Skeletal muscle satellite cell (primary cell): Measurements from ENCODE around the gene SLCO2A1.
A peak's percentile ranks its signal among the peaks of the same experiment; 100 is the strongest.

ENCODE experiments used
- H3K27me3 ChIP-seq: 2 replicates; pipeline ENCODE4 v1.7.0; 2013; ENCODE audit warnings: low read length; ENCODE audit not compliant: control insufficient read depth, insufficient read depth
- H3K36me3 ChIP-seq: 2 replicates; pipeline ENCODE4 v1.7.0; 2013; ENCODE audit warnings: mild to moderate bottlenecking, control low read depth, low read length; ENCODE audit not compliant: insufficient read depth
- H3K4me1 ChIP-seq: 2 replicates; pipeline ENCODE4 v1.7.0; 2013; ENCODE audit warnings: low read length; ENCODE audit not compliant: control insufficient read depth, insufficient read depth
- H3K4me2 ChIP-seq: 2 replicates; pipeline ENCODE4 v1.7.0; 2013; ENCODE audit warnings: mild to moderate bottlenecking, low read length
- H3K4me3 ChIP-seq: 2 replicates; pipeline ENCODE4 v1.7.0; 2013; ENCODE audit warnings: low read length
- H3K9ac ChIP-seq: 2 replicates; pipeline ENCODE4 v1.7.0; 2013; ENCODE audit warnings: mild to moderate bottlenecking, low read depth, low read length, moderate library complexity
- H3K9me3 ChIP-seq: replicated peaks from 2 replicates; pipeline ENCODE4 v1.7.0; 2013; ENCODE audit warnings: mild to moderate bottlenecking, control low read depth, low read length

SLCO2A1 gene

DNA sequence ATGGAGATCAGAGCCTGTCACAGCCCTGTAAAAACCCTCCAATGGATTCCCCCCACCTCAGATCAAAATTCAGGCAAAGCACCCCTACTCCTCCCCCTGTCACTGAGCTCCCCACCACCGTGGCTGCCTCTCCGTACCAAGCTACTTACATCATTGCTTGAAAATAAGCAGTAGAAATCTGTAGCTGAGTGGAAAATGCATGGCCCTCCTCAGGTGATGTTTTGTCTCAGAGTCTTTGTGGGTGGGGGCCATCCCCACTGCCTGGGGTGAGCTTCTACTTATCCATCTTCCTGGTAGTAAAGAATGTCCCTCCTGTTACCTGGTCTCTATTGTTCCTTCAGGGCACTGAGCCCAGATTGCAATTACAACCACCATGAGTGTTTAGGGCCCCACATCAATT is 34.5 kb downstream of the SLCO2A1 start:
- Histone ChIP-seq H3K9me3 (no peaks in the 10 kb centered on the region), H3K4me2 (no peak overlapping the region), H3K27me3 (peaks cover 5% of the 10 kb centered on the region), H3K4me3 (no peak overlapping the region), H3K4me1 (peaks cover 7% of the 10 kb centered on the region), H3K9ac (no peak overlapping the region), H3K36me3 (no peaks in the 10 kb centered on the region)

DNA sequence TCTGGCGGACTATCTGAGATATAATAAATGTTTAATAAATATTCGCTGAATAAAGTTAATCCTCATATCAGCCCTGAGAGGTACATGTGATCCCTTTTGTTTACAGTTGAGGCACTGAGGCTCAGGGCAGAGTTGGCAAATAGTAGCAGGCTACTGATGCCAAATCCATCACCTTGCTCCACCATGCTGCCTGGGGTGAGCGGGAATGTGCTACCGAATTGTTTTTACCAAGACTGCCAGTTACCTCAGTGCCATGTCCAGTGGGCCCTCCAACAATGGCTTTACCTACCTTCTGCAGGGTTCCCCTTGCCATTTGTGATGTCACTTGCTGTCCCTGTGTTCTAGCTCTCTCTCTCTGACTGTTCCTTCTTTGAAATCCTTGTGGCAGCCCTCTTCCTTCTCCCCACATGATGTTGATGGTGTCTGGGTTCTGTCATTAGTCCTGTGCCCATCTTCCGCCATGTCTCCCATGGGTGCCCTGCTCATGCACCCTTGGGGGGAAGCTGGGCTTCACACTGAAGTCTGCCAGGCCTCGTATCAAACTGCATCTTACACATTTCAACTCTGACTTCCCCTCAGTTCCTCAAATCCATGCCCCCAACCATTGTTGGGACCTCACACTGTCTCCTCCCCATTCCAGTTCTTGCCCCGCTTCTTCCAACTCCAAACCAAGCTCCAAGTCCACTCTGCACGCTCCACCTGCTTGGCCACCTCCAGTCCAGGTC is 35.4 kb downstream of the SLCO2A1 start:
- Histone ChIP-seq H3K27me3 (peaks cover 5% of the 10 kb centered on the region), H3K9me3 (no peaks in the 10 kb centered on the region), H3K36me3 (no peaks in the 10 kb centered on the region), H3K4me1 (peaks cover 7% of the 10 kb centered on the region), H3K4me2 (no peak overlapping the region), H3K9ac (no peak overlapping the region), H3K4me3 (no peak overlapping the region)

DNA sequence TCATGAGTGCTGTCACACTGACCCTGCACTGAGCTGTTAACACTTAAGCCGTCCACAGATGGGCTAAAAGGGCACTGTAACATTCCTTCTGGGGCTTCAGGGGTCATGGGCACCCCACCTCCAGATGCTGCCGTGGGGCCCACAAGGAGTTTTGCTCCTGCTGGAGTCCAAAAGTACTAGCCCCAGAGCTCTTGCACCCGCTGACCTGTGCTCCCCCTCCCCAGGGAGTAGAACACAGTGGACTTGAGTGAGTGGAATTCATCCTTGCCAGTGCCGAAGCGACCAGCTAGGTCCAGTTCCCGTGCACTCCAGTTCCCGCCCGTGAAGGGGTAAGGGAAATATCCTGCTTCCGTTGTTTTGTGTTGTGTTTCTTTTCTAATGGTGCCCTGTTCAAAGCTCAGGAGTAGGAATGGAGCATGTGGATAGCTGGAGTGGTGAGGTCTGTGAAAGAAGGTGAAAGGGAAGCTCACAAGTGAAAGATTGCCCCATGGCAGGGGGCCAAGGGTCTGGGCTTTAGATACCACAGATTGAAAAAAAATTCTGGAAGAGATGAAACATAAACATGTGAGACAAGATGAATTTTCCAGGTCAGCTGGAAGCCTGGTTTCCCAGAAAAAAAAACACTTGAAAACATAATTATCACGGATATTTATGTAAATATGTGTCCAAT is 36.6 kb downstream of the SLCO2A1 start:
- Histone ChIP-seq H3K4me3 (no peak overlapping the region), H3K9me3 (no peaks in the 10 kb centered on the region), H3K9ac (no peak overlapping the region), H3K4me1 (peaks cover 7% of the 10 kb centered on the region), H3K27me3 (peaks cover 5% of the 10 kb centered on the region), H3K4me2 (no peak overlapping the region), H3K36me3 (no peaks in the 10 kb centered on the region)

DNA sequence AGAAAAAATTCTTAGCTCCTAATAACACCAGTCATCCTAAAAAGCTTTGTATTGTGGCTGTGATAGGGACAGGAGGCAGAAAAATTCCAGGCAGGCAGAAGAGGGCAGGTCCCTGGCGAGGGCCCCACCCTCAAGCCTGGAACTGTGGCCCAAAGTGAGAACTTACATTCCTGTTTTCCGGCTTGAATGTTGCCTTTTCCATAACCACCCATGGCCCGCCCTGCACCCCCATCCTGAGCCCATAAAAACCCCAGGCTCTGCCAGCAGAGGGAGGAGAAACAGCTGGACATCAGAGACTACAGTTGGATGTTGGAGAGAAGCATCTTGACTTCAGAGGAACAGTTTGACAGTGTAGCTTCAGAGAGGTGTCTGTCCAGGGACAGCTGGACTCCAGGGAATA is 37.3 kb downstream of the SLCO2A1 start:
- Histone ChIP-seq H3K9me3 (no peaks in the 10 kb centered on the region), H3K4me3 (no peak overlapping the region), H3K9ac (no peak overlapping the region), H3K4me2 (no peak overlapping the region), H3K4me1 (peaks cover 7% of the 10 kb centered on the region), H3K36me3 (no peaks in the 10 kb centered on the region), H3K27me3 (peaks cover 5% of the 10 kb centered on the region)

DNA sequence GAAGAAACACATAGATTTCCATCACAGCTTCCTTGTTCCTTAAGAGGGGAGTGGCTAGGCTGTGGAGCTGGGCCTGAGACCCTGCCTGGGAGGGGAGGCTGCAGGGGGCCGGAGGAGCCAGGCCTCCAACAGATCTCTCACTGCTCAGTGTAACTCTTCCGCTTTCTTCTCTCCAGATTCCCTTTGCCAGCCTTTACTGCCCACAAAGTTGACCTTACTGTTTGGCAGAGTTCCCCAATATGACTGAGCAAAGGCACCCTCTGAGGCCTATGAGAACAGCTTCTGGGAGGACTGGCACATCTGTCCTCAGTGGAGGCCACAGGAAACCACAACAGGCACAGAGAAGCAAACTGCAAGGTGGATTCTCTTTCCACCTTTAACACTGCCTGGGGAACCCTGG is 38.1 kb downstream of the SLCO2A1 start:
- no peaks in the 10 kb centered on the region for H3K36me3 ChIP-seq
- no peaks in the 10 kb centered on the region for H3K27me3 ChIP-seq
- H3K4me1 ChIP-seq, result peaks cover 7% of the 10 kb centered on the region
- no peak overlapping the region for H3K9ac ChIP-seq
- no peak overlapping the region for H3K4me3 ChIP-seq
- H3K4me2 ChIP-seq, result peak overlapping the region; percentile 15
- H3K9me3 ChIP-seq, result no peaks in the 10 kb centered on the region

DNA sequence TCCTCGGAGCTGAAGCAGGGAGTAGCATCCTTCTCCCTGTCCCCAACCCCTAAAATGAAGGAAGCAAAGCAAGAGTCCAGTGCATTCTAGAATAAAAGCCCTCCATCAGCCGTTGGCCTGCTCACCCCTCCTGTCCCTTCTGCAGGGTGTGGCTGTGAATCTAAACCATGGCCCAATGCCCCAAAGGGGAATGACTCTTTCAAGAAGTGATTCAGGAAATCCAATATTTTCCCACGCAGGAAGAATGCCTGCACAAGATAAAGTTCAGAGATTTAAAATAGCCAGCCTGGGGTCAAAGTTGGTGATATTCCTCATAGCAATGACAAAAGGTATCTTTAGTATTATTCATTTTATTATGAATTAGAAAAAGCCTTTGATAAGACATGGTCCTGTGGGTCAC is 38.5 kb downstream of the SLCO2A1 start:
- H3K9ac ChIP-seq, result no peak overlapping the region
- no peaks in the 10 kb centered on the region for H3K36me3 ChIP-seq
- no peaks in the 10 kb centered on the region for H3K27me3 ChIP-seq
- H3K9me3 ChIP-seq, result no peaks in the 10 kb centered on the region
- H3K4me2 ChIP-seq, result peak overlapping the region; percentile 15
- no peak overlapping the region for H3K4me3 ChIP-seq
- H3K4me1 ChIP-seq, result peaks cover 7% of the 10 kb centered on the region

DNA sequence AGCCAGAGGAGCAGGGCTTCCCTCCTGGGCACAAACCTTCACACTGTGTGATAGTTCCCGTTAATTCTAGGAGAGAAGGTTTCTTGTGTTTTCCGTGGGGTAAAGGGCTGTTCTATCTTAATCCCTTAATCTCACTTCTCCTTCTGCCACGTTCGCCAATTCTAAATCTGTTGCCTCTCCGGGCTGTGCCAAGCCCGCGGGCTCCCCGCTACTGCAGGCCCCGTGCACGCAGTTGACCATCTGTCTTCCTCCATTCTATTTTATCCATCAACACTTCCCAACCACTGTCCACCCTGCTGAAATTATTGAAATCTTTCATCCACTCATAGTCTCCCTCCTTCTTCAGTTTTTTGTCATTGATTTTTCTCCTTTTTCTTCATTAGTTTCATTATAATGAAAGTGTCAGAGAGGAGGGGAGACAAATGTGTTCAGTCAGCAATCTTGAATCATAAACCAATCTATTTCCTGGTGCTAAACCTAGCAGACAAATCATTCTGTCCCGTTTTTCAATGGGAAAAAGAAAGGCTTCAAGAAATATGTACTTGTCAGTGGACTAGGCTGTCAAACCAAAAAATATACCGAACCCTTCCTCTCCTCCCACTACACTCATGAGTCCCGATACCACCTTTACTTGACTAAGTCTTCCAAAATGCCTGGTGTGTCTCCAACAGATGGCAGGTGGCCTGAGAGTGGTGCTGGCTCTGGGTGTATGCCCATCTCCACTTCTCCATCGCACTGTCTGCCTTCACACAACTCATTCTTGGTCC is 39.6 kb downstream of the SLCO2A1 start:
- Histone ChIP-seq H3K4me3 (no peak overlapping the region), H3K36me3 (no peaks in the 10 kb centered on the region), H3K4me1 (peaks cover 7% of the 10 kb centered on the region), H3K27me3 (no peaks in the 10 kb centered on the region), H3K9ac (no peak overlapping the region), H3K4me2 (no peak overlapping the region), H3K9me3 (no peaks in the 10 kb centered on the region)

DNA sequence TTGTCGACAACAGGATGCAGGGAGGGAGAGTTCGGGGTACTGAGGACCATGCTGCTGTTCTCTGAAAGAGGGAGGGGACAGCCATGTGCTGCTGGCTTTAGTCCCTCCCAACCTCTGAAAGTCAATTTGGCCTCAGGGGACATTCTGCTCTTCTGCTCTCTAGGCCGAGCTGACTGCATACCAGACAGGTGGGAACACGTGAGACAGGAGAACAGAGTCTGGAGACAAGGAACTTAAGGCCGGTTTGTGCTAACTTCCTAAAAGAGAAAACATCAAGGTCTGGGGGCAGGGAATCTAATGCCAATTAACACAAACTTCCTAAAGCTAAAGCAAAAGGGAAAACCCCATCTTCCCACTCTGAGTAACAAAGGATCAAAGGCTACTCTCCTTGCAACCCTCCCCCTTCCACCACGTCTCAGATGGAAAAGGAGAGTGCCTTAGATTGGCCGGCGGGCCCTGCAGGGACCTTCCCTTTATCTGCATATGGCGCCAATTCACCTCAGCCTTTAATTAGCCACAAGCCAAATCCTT is 41.0 kb downstream of the SLCO2A1 start:
- H3K4me2 ChIP-seq, result no peak overlapping the region
- no peaks in the 10 kb centered on the region for H3K27me3 ChIP-seq
- H3K9ac ChIP-seq, result no peak overlapping the region
- H3K4me3 ChIP-seq, result no peak overlapping the region
- no peaks in the 10 kb centered on the region for H3K36me3 ChIP-seq
- peaks cover 7% of the 10 kb centered on the region for H3K4me1 ChIP-seq
- H3K9me3 ChIP-seq, result no peaks in the 10 kb centered on the region

DNA sequence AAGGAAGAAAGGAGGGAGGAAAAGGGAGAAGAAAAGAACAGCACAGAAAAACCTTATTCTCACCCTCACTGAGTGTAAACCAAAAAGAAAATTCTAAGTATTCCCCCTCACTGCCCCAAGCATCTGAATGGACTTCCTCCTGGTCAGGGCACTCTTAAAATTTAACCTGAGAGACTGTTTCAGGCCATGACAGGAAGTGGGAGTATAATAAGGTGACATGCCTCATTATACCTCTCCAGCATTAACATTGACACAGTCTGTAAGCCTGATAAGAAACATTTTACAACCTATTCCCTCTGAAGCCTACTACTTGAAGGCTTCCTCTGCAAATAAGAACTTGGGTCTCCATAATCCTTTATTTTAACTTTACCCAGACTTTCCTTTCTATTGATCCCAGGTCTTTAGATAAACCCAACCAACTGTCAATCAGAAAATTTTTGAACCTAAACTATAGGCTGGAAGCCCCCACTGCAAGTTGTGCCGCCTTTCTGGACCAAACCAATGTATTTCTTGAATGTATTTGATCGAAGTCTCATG is 41.7 kb downstream of the SLCO2A1 start:
- no peaks in the 10 kb centered on the region for H3K27me3 ChIP-seq

DNA sequence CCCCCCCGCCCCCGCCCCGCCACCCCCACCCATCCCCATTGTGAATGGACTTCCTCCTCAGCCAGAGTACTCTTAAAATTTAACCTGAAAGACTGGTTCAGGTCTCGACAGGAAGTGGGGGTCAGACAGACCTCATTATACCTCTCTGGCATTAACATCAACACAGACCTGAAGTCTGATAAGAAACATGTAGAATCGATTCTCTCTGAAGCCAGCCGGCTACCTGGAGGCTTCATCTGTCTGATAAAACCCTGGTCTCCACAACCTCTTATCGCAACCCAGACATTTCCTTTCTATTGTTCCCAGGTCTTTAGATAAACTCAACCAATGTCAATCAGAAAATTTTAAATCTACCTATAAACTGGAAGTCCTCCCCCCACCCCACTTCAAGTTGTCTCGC is 42.6 kb downstream of the SLCO2A1 start:
- Histone ChIP-seq H3K4me3 (no peak overlapping the region), H3K9ac (no peak overlapping the region), H3K4me2 (no peak overlapping the region), H3K9me3 (no peaks in the 10 kb centered on the region), H3K27me3 (no peaks in the 10 kb centered on the region), H3K4me1 (peaks cover 7% of the 10 kb centered on the region), H3K36me3 (no peaks in the 10 kb centered on the region)

More for the DNA sequence above, 41.7 kb downstream of the SLCO2A1 start:
- no peak overlapping the region for H3K9ac ChIP-seq
- no peak overlapping the region for H3K4me2 ChIP-seq
- no peaks in the 10 kb centered on the region for H3K36me3 ChIP-seq
- H3K4me1 ChIP-seq, result peaks cover 7% of the 10 kb centered on the region
- H3K9me3 ChIP-seq, result no peaks in the 10 kb centered on the region
- no peak overlapping the region for H3K4me3 ChIP-seq

DNA sequence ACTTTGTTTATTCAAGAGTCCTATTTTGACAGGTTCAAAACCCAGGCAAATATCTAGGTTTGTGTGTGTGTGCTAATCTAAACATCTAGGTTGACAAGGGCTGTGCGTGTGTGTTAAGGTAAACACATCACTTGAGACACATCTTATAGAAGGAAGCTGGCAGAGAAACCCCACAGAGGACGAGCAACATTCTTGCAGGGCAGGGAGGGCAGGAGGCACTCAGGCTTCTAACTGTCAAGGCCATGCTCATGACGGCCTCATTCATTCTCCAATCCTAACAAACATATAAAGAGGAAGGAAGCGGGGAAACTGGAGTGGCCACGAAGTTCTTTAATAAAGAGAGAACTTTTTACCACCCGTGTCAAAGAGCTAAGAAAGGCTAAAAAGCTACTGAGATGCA is 43.4 kb downstream of the SLCO2A1 start:
- no peak overlapping the region for H3K4me3 ChIP-seq
- H3K36me3 ChIP-seq, result no peaks in the 10 kb centered on the region
- peaks cover 4% of the 10 kb centered on the region for H3K4me1 ChIP-seq
- no peak overlapping the region for H3K4me2 ChIP-seq
- H3K9ac ChIP-seq, result no peak overlapping the region
- no peaks in the 10 kb centered on the region for H3K27me3 ChIP-seq
- no peaks in the 10 kb centered on the region for H3K9me3 ChIP-seq
